HG03469 (cell line): ENCODE results near the gene FER.
A peak's percentile ranks its signal among the peaks of the same experiment; 100 is the strongest.

ENCODE experiments used
- ATAC-seq: cut with Tn5 transposase; IDR thresholded peaks from one replicate; pipeline ENCODE4 v1.9.1; 2021; ENCODE audit warnings: mild to moderate bottlenecking, moderate library complexity, moderate number of reproducible peaks; ENCODE audit not compliant: unreplicated experiment

FER gene

DNA sequence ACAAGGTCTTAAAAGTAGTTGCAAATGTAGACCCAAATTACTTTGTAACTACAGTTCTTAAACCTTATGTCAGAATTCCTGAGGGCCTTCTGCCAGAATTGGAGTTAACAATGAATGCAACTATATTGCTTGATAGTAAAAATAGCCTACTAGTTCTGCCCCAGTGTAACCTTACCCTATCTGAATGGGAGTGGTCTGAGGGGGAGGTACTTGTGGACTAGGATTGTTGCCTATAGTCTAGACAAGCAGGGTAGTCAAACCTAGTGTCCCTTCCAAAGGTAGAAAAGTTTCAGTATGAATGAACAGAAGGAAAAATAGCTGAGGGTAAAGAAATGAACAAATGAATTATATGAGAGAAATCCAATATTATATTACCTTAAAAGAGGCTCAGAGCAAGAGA is 419.9 kb downstream of the FER start:
- no peak for ATAC-seq

DNA sequence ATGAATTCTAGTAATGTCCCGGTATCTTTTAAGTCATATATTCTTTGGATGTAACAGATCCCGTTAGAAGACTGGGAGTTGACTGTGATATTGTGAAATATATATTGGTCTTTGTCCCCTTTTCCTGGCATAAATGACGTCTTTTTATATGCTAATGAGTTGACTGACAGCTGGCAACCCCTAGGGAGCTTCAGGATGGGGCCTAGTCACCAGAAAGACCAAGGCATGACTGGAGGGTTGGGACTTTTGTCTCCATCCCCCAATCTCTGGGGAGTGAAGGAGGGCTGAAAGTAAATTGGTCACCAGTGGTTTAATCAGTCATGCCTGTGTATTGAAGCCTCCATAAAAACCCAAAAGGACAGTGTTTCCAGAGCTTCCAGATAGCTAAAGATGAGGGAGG is 420.5 kb downstream of the FER start:
- ATAC-seq: no peak

DNA sequence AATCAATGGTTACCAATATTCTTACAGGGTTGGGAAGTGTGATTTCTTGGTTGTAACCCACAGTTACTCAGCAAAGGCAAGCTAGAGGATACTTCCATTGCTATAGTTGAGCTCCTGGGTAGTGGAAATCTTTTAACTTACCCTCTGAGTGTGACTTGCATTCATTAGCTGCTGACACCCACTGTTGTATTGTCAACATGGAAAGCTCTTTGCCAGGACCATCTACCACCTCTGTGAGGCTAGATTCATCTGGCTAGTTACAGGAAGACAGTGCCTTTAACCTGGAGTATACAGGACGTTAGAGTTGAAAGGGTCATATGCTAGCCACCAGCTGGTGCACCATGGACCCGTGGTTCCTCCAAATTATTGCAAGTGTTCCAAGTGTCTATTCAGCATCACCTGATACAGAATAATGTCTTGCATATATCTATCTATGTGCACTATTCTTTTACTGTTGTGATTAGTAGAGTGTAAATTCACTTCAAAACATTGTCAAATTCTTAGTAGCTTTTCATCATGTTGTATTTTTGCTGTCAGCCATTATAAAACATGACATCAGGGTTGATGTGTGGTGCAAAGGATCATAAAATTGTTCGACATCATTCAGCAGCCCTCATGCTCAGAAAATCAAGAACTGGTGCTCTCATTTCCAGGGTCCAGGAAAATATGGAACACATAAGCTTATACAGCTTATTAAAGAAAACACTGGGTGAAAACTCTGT is 423.1 kb downstream of the FER start:
- no peak for ATAC-seq

DNA sequence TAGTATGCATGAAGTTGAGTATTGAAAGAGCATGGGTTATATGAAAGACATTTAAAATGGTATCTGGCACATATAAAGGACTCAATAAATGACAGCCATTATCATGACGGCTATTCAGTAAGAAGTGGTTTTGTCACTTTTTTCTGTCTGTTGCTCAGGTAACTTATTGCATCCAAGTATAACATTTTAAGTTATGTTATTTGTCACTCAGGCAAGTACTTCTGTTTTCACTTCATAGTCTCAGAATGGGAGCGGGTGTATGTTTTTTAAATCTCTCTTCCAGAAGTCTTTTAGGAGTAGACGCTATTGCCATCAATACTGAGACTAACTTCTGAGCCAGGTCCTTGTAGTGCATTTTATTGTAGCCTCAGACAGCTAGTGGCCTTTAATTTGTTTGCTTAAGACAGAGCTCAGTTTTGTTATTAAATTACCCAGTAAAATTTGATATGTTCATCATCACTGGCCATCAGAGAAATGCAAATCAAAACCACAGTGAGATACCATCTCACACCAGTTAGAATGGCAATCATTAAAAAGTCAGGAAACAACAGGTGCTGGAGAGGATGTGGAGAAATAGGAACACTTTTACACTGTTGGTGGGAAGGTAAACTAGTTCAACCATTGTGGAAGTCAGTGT is 423.9 kb downstream of the FER start:
- peak; percentile 67 for ATAC-seq

DNA sequence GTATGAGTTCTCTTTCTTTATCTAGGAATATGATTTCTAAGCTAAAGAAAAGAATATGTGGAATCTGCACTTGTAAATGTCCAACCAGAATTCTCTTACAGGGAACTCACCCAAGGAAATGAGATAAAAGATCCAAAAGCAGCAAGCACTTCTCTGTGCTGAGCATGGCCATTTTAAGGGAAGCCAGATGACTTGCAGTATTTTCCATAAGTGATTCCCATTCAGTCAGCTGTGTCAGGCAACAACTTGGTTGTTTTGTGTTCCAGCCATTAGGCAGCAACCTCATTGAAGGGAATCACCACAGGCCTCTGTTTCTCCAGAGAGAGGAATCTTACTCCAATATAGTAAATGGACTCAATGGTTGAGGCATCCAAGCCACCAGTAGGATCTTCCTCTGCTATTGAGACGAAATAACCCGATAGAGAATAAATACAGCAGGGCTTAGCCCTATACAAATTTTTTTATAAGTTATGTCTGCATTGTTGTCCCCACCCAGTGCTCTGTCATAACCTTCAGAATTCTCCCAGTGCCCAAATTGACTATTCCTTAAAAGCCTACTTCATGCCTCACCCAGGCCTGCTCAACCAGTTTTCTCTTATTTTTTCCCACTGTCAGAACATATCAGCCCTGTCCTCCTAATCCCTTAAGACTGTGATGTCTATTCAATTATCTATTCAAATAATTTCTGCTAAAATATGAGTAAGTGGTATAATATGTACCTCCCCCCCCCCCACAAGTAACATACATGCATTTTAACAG is 425.5 kb downstream of the FER start:
- no peak for ATAC-seq

DNA sequence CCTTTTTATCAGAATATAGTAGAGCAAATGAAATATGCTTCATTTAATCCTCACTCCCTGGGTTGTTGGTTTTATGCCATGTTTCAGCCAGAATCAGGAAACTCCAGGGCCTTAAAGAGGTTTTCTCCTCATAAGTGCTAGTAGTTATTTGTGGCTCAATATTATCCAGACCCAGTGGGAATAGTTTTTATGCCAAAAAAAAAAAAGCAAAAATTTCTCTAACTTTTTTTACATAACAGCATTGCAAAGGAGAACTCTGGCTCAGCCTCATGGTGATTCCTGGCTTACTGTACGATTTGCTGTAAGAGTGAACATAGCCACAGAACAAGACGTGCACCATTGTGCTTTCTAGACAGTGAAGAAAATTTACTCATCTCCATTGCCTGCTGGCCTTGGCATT is 429.5 kb downstream of the FER start:
- no peak for ATAC-seq

DNA sequence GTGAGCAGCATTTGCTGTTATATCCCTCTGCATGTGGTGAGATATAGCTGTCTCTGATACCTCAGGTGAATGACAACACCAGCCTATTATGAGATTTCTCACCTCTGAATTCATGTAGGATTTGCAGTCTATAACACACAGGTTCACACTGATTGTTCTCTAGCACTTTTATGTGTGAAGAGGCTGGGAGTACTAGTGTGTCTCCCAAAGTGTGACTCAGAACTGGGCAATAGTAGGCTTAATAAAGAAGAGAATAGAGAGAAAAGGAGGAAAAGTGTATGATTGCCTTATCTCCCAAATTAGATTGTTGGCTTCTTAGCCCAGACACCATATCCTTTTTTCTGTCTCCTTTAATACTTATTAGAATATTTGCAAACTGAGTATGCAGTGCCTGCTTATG is 430.1 kb downstream of the FER start:
- no peak for ATAC-seq

DNA sequence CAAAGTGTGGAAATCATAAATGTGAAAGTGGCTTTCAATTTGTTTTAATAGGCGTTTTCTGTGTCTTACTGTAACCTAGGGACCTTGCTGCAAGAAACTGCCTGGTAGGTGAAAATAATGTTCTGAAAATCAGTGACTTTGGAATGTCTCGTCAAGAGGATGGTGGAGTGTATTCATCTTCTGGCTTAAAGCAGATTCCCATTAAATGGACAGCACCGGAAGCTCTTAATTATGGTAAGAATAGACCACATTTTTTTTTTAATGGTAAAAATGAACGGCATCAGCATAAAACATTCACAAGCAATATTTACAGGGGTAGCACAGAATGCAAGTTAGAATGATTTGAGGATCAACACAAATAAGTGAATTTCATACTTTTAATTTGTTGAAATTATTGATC is 433.0 kb downstream of the FER start:
- no peak for ATAC-seq

DNA sequence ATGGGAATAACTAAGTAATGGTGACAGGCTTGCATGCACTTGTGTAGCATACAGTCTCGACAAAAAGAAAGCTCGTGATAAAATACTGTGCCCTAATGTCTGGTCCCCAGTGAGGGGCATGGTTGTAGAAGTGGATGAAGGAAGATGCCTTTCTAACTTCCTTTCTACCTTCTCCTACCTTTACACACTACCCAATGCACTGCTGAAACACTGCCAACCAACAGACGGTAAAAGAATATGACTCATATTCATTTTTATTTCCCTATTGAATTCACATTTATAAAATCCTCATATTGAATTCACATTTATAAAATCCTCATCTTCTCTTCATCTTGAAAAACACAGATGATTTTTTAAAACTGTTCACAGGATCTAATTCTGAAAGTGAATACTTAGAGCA is 439.1 kb downstream of the FER start:
- no peak for ATAC-seq

DNA sequence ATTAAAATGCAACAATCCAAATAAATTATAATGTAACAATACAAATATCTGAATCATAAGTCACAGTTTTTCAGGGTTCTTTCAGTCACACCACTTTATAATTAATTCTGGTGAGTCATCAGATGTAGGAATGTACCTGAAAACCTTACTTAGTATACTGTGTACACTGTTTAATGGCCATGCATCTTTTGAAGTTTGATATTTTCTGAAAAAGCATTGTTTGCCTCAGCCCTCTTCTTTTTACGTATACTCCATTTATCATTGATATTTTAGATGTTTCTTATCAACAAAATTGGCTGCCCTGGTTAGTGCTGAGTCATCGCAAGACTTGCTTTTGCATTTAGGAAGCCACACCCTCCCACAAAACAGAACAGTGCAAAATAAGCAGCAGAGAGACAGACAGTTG is 443.5 kb downstream of the FER start:
- ATAC-seq: no peak

DNA sequence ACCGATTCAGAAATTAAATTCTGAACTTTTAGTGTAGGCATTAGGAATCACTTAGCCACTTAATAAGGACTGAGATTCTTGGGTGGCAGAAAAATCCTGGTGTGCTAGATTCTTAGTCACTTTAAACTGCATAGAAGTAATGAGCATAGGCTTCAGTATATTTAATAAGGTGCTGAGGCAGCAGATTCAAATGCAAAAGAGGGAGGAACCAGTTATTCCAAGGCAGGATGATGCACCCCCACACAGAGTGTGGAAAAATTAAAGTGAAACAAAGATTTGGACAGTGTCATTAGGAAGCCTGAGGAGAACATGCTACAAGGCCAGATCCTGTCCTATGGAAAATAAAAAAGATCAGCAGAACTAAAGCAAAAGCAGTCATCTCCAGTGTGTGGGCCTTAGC is 444.3 kb downstream of the FER start:
- ATAC-seq: no peak

DNA sequence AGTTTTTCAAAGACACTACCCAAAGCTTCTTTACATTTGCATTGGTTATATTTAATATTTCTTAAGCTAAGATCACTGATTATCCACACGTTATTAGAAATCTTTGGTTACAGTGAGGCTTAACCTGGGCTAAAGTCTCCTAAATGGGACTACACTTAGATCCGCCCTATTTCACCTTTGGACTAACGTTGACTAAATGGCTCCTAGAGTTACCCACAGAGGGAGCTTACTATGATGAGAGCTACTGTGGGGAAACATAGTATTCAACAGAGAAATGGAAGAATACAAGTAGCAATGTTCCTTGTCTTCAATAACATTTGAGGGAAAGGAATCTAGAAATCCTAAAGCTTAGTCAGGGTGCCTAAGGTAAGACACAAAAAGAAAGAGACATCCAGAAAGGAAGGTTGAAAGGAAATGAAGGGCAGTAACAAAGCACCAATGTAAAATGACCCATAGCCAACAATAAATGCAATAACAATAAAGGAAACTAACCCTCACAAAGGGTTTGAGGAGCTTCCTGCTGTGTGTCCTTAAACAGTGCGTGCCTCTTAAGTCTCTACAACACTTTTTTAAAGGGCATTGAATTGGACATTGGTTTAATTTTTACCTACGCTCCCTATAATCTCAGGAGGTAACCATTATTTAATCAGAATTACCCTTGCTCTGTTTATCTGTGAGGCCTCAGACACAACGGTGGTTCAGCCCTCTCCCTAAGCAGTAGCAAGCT is 445.0 kb downstream of the FER start:
- no peak for ATAC-seq

DNA sequence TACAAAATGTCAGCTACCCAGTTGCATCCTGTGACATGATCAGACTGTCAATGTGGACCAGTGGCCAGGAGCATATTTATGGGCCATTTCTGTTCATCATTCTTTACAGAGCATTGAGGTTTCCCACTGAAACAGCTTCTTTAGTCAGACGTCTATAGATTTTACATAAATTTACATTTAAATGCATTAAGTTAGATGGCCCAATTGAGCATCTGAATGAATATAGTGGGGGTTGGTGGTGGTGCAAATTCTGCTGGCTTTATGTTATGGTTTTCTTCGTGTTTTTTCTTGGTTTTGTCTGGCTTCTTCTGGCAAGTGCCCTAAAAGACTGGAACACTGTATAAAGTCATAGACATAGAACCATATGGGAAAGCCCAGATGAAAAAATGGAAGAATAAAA is 448.0 kb downstream of the FER start:
- ATAC-seq: no peak

DNA sequence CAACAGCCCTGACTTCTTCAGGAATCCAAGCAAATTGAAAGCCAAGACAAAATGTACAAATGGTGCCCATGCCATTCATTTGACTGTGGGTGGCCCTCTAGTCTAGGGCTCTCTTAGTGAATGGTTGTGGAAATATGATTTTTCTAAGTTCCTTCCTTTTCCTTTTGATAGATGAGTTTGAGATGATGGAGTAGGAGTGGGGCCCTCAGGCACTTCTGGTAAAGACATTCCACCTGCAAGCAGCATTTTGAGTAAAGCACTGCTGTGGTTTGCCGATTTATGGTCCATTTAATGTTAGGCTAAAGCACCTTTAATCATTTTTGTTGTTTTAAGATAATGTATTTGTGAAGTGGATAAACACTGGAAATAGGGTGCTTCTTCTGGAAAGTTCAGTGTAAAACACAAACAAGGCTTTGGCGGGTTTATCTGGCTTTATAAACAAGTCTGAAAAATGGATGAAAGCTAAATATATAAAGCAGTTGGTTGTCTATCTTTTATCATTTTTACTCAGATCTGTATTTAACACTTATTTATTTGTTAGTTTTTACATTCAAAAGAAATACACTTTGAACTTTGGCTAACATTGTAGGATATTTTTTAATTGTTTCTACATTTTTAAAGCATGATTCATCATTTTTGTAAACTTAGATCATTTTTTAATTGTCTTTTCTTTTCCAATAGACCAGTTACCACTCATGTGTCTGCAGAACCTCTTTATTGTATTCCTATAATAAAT is 448.6 kb downstream of the FER start:
- ATAC-seq: no peak

DNA sequence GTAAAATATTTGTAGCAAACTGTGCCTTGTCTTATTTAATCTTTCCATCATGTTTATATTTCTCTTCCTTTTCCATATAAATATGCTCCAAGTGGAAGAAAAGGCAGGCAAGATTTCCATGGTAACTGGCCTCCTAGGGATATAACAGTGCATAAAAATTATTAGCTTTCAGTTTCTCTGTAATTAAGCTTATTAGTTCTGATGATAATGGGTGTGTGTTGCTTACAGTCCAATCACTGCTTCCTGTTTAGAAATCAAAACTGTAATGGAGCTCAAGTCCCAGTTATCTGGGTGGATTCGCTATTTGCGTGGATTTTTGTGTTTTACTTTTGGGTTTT is 449.1 kb downstream of the FER start:
- no peak for ATAC-seq

DNA sequence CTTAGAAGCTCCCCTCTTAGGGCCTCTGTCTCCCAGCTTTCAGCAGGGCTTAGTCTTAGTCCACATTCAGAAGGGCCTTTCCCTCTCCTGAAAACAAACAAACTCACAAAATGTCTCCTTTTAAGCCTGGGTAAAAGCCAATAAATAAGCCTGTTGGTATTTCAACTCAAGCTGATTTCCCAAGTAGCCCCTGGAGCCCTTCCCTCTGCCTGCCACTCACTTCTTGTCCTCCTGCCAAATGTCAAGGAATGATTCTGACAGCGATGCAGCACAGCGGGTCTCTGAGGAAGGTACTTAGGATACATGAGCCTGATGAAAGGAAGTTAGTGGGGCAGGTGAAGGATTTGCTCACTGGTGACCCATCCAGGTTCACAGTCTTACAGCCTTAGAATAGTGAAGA is 451.6 kb downstream of the FER start:
- ATAC-seq: no peak

DNA sequence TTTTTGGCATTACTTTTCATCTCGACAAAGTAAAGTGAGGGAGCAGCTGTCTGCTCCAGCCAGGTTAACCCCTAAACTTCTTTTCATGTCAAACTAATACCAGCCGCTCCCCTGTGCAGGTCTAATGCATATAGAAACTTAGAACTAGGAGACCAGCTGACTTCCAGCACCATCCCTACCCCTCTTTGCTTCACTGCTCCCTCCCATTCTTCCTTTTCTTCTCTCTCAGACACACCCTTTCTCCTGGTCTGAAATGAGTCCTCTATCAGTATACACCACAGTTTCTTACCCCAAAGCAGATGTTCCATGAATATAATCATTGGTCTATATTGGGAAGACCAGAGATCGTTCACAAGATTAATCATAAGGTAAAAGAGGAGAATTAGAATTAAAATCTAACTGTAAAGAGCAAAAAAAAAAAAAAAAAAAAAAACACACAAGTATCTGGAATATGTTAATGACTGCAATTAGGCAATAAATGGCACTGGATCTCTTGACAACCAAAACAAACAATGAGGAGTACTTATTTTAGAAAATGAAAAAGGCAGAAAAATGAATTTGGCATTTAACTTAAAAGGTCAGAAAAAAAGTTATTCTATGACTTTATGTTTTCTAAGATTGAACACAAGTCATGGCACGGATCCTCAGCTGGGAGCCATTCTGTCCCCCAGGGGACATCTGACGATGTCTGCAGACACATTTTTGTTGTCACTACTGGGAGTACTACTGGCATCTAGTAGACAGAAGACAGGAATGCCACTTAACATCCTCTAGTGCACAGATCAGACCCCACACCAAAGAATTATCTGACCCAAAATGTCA is 452.3 kb downstream of the FER start:
- no peak for ATAC-seq

DNA sequence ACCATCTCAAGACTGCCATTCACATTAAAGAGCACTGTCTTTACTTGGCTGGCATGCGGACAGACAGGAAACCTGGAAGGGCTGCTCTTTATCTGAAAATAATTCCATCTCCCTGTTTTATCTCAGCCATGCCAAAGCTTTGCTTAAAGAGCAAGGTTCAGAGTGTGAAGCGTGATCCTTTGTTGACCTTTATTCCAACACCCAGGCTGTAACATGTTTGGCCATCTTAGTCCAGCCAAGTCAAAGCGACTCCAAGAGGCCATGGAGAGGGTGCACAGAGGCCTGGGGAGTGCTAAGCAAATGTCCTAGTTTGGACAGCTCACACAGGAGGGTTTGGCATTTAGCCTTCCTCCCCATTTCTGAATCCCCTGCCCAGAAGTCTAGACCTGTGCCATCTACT is 467.3 kb downstream of the FER start:
- no peak for ATAC-seq

DNA sequence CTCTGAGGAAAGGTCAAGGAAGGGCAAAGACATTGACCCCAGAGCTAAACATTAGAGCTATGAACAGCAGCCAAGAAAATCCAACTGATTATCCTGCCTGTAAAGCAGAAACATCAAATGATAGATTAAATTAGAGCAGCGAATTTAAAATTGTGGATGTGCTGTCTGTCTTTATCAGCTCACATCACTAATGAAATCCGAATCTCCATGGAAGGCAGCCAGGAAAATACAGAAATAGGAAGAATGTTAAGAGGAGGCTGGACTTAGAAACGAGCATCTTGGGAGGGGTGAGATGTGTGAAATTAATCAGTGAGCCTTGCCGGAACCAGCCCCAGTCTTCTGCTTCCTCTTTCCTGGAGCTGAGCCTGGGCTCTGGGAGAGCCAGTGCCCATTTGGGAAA is 471.1 kb downstream of the FER start:
- ATAC-seq: no peak

DNA sequence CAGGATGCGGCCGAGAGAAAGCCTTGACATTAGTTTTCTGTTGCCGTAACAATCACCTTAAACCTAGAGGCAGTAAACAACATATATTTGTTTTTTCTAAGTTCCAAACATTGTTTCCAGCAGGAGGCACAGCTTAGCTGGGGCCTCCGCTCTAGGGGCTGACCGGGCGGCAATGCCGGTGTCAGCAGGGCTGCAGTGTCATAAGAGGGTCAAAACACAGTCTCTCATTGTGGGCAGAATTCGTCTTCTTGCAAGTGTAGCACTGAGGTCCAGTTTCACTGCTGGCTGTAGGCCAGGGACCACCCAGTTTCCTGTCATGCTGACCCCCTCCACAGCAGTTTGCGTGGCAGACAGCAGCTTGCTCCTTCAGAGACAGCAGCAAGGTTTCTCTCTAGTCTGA is 475.8 kb downstream of the FER start:
- ATAC-seq: no peak
